ENCODE results near the gene MAMDC2.
A peak's percentile ranks its signal among the peaks of the same experiment; 100 is the strongest.

Gene MAMDC2
- total RNA-seq: 0 reads per million in 3 donors

GRCh38 chr9:70043689-70044489 is at the start of gene MAMDC2:
Gene MAMDC2, plus strand, starts transcription at chr9:70043848. Its CDS starts 350 bp downstream, at chr9:70044198.
- Histone ChIP-seq H3K4me1 (ENCODE audit: control insufficient read depth, insufficient read depth, low read length, poor library complexity, severe bottlenecking) (peaks cover 6% of the 10 kb centered on the region), H3K9me3 (ENCODE audit: control insufficient read depth, low read length) (no peaks in the 10 kb centered on the region), H3K36me3 (ENCODE audit: control insufficient read depth, insufficient read depth, low read length) (no peaks in the 10 kb centered on the region), H3K27ac (ENCODE audit: insufficient read depth, low read length, poor library complexity, severe bottlenecking) (no peak within 1 kb of the TSS), H3K4me3 (ENCODE audit: insufficient read depth, low read depth, low read length, poor library complexity, severe bottlenecking) (peak within 1 kb of the TSS; percentile 25), H3K27me3 (replicated peaks; ENCODE audit: control insufficient read depth, insufficient read depth, low read length, poor library complexity, severe bottlenecking) (peaks cover 4% of the 10 kb centered on the region)
- no peak for DNase-seq

- H3K4me1 ChIP-seq (ENCODE audit: control insufficient read depth, insufficient read depth, low read length, poor library complexity, severe bottlenecking): no peaks in the 10 kb centered on the region
- H3K27me3 ChIP-seq (replicated peaks; ENCODE audit: control insufficient read depth, insufficient read depth, low read length, poor library complexity, severe bottlenecking): no peaks in the 10 kb centered on the region
- no peak overlapping the region for H3K27ac ChIP-seq (ENCODE audit: insufficient read depth, low read length, poor library complexity, severe bottlenecking)
Measured at GRCh38 chr9:69995846-69996245, 47.8 kb upstream of the MAMDC2 start.

GRCh38 chr9:69996967-69997366 is 46.7 kb upstream of the MAMDC2 start:
- H3K4me1 ChIP-seq (ENCODE audit: control insufficient read depth, insufficient read depth, low read length, poor library complexity, severe bottlenecking): no peaks in the 10 kb centered on the region
- H3K9me3 ChIP-seq (ENCODE audit: control insufficient read depth, low read length): no peaks in the 10 kb centered on the region
- no peak for DNase-seq
- no peak overlapping the region for H3K4me3 ChIP-seq (ENCODE audit: insufficient read depth, low read depth, low read length, poor library complexity, severe bottlenecking)
- H3K36me3 ChIP-seq (ENCODE audit: control insufficient read depth, insufficient read depth, low read length): no peaks in the 10 kb centered on the region
- no peaks in the 10 kb centered on the region for H3K27me3 ChIP-seq (replicated peaks; ENCODE audit: control insufficient read depth, insufficient read depth, low read length, poor library complexity, severe bottlenecking)
- H3K27ac ChIP-seq (ENCODE audit: insufficient read depth, low read length, poor library complexity, severe bottlenecking): no peak overlapping the region

More at GRCh38 chr9:69995846-69996245, 47.8 kb upstream of the MAMDC2 start:
- Histone ChIP-seq H3K36me3 (ENCODE audit: control insufficient read depth, insufficient read depth, low read length) (no peaks in the 10 kb centered on the region), H3K4me3 (ENCODE audit: insufficient read depth, low read depth, low read length, poor library complexity, severe bottlenecking) (no peak overlapping the region), H3K9me3 (ENCODE audit: control insufficient read depth, low read length) (no peaks in the 10 kb centered on the region)
- DNase-seq: no peak

GRCh38 chr9:69997524-69997923 is 46.1 kb upstream of the MAMDC2 start:
- Histone ChIP-seq H3K36me3 (ENCODE audit: control insufficient read depth, insufficient read depth, low read length) (no peaks in the 10 kb centered on the region), H3K9me3 (ENCODE audit: control insufficient read depth, low read length) (no peaks in the 10 kb centered on the region), H3K4me1 (ENCODE audit: control insufficient read depth, insufficient read depth, low read length, poor library complexity, severe bottlenecking) (no peaks in the 10 kb centered on the region), H3K27ac (ENCODE audit: insufficient read depth, low read length, poor library complexity, severe bottlenecking) (no peak overlapping the region), H3K4me3 (ENCODE audit: insufficient read depth, low read depth, low read length, poor library complexity, severe bottlenecking) (no peak overlapping the region), H3K27me3 (replicated peaks; ENCODE audit: control insufficient read depth, insufficient read depth, low read length, poor library complexity, severe bottlenecking) (no peaks in the 10 kb centered on the region)
- DNase-seq: no peak

GRCh38 chr9:69999315-69999714 is 44.3 kb upstream of the MAMDC2 start:
- DNase-seq: no peak
- Histone ChIP-seq H3K4me3 (ENCODE audit: insufficient read depth, low read depth, low read length, poor library complexity, severe bottlenecking) (no peak overlapping the region), H3K36me3 (ENCODE audit: control insufficient read depth, insufficient read depth, low read length) (no peaks in the 10 kb centered on the region), H3K27me3 (replicated peaks; ENCODE audit: control insufficient read depth, insufficient read depth, low read length, poor library complexity, severe bottlenecking) (no peaks in the 10 kb centered on the region), H3K4me1 (ENCODE audit: control insufficient read depth, insufficient read depth, low read length, poor library complexity, severe bottlenecking) (no peaks in the 10 kb centered on the region), H3K9me3 (ENCODE audit: control insufficient read depth, low read length) (no peaks in the 10 kb centered on the region), H3K27ac (ENCODE audit: insufficient read depth, low read length, poor library complexity, severe bottlenecking) (no peak overlapping the region)

- no peak for DNase-seq
- H3K27me3 ChIP-seq (replicated peaks; ENCODE audit: control insufficient read depth, insufficient read depth, low read length, poor library complexity, severe bottlenecking): no peaks in the 10 kb centered on the region
- no peaks in the 10 kb centered on the region for H3K9me3 ChIP-seq (ENCODE audit: control insufficient read depth, low read length)
- no peaks in the 10 kb centered on the region for H3K4me1 ChIP-seq (ENCODE audit: control insufficient read depth, insufficient read depth, low read length, poor library complexity, severe bottlenecking)
- no peaks in the 10 kb centered on the region for H3K36me3 ChIP-seq (ENCODE audit: control insufficient read depth, insufficient read depth, low read length)
- no peak overlapping the region for H3K27ac ChIP-seq (ENCODE audit: insufficient read depth, low read length, poor library complexity, severe bottlenecking)
- H3K4me3 ChIP-seq (ENCODE audit: insufficient read depth, low read depth, low read length, poor library complexity, severe bottlenecking): no peak overlapping the region
Measured at GRCh38 chr9:70000469-70000868, 43.2 kb upstream of the MAMDC2 start.

- no peaks in the 10 kb centered on the region for H3K9me3 ChIP-seq (ENCODE audit: control insufficient read depth, low read length)
- H3K4me3 ChIP-seq (ENCODE audit: insufficient read depth, low read depth, low read length, poor library complexity, severe bottlenecking): no peak overlapping the region
- no peaks in the 10 kb centered on the region for H3K36me3 ChIP-seq (ENCODE audit: control insufficient read depth, insufficient read depth, low read length)
- H3K27me3 ChIP-seq (replicated peaks; ENCODE audit: control insufficient read depth, insufficient read depth, low read length, poor library complexity, severe bottlenecking): no peaks in the 10 kb centered on the region
- no peak overlapping the region for H3K27ac ChIP-seq (ENCODE audit: insufficient read depth, low read length, poor library complexity, severe bottlenecking)
- no peaks in the 10 kb centered on the region for H3K4me1 ChIP-seq (ENCODE audit: control insufficient read depth, insufficient read depth, low read length, poor library complexity, severe bottlenecking)
- no peak for DNase-seq
Measured at GRCh38 chr9:70003901-70004714, 39.5 kb upstream of the MAMDC2 start.

- no peaks in the 10 kb centered on the region for H3K9me3 ChIP-seq (ENCODE audit: control insufficient read depth, low read length)
- no peak overlapping the region for H3K27ac ChIP-seq (ENCODE audit: insufficient read depth, low read length, poor library complexity, severe bottlenecking)
- H3K36me3 ChIP-seq (ENCODE audit: control insufficient read depth, insufficient read depth, low read length): no peaks in the 10 kb centered on the region
- no peak for DNase-seq
- H3K27me3 ChIP-seq (replicated peaks; ENCODE audit: control insufficient read depth, insufficient read depth, low read length, poor library complexity, severe bottlenecking): no peaks in the 10 kb centered on the region
- H3K4me3 ChIP-seq (ENCODE audit: insufficient read depth, low read depth, low read length, poor library complexity, severe bottlenecking): no peak overlapping the region
- H3K4me1 ChIP-seq (ENCODE audit: control insufficient read depth, insufficient read depth, low read length, poor library complexity, severe bottlenecking): no peaks in the 10 kb centered on the region
Measured at GRCh38 chr9:70006306-70006705, 37.3 kb upstream of the MAMDC2 start.

- Histone ChIP-seq H3K36me3 (ENCODE audit: control insufficient read depth, insufficient read depth, low read length) (no peaks in the 10 kb centered on the region), H3K4me3 (ENCODE audit: insufficient read depth, low read depth, low read length, poor library complexity, severe bottlenecking) (no peak overlapping the region), H3K27me3 (replicated peaks; ENCODE audit: control insufficient read depth, insufficient read depth, low read length, poor library complexity, severe bottlenecking) (no peaks in the 10 kb centered on the region), H3K9me3 (ENCODE audit: control insufficient read depth, low read length) (no peaks in the 10 kb centered on the region), H3K4me1 (ENCODE audit: control insufficient read depth, insufficient read depth, low read length, poor library complexity, severe bottlenecking) (no peaks in the 10 kb centered on the region), H3K27ac (ENCODE audit: insufficient read depth, low read length, poor library complexity, severe bottlenecking) (no peak overlapping the region)
- no peak for DNase-seq
Measured at GRCh38 chr9:70007831-70008230, 35.8 kb upstream of the MAMDC2 start.

- Histone ChIP-seq H3K4me3 (ENCODE audit: insufficient read depth, low read depth, low read length, poor library complexity, severe bottlenecking) (no peak overlapping the region), H3K9me3 (ENCODE audit: control insufficient read depth, low read length) (no peaks in the 10 kb centered on the region), H3K27ac (ENCODE audit: insufficient read depth, low read length, poor library complexity, severe bottlenecking) (no peak overlapping the region), H3K36me3 (ENCODE audit: control insufficient read depth, insufficient read depth, low read length) (no peaks in the 10 kb centered on the region), H3K4me1 (ENCODE audit: control insufficient read depth, insufficient read depth, low read length, poor library complexity, severe bottlenecking) (no peaks in the 10 kb centered on the region), H3K27me3 (replicated peaks; ENCODE audit: control insufficient read depth, insufficient read depth, low read length, poor library complexity, severe bottlenecking) (no peaks in the 10 kb centered on the region)
- DNase-seq: no peak
Measured at GRCh38 chr9:70010015-70010414, 33.6 kb upstream of the MAMDC2 start.

All from effector memory CD4-positive, alpha-beta T cell (primary cell).